OCI-LY3 (cell line): ENCODE data around the gene MRAP2.

ENCODE experiments used
- EZH2phosphoT487 ChIP-seq: fragments of 200-600 bp; shearing (Covaris generic); IDR thresholded peaks from 2 replicates; pipeline ENCODE4 v1.6.1; 2018; ENCODE audit warnings: antibody characterized with exemption, mixed run types, low read depth
- TF ChIP-seq, protein P1 (sequence below): fragments of 200-600, 300-600 bp; sonication (generic); IDR thresholded peaks from 2 replicates; pipeline ENCODE4 v1.5.1; 2014; ENCODE audit warnings: antibody characterized with exemption, low read length, low read depth

DNA sequence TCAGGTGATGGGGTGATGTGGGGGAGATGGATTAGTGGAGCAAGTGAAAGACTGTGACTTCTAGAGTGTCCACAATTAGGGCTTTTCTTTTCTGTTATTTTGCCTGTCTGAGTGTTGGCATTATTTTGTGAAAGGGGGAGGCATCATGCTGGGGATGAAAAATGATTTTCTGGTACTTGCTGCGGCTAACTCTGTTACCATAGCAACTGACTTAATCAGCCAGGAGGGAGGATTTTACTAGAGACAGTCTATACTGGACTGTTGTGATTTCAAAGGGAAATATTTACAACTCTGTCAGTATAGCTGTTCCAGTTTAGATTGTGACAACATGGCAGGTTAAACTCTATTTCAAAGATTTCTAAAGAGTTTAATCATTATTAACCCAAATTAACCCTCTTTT is 30.4 kb upstream of the MRAP2 start:
- TF ChIP-seq, protein P1, sequence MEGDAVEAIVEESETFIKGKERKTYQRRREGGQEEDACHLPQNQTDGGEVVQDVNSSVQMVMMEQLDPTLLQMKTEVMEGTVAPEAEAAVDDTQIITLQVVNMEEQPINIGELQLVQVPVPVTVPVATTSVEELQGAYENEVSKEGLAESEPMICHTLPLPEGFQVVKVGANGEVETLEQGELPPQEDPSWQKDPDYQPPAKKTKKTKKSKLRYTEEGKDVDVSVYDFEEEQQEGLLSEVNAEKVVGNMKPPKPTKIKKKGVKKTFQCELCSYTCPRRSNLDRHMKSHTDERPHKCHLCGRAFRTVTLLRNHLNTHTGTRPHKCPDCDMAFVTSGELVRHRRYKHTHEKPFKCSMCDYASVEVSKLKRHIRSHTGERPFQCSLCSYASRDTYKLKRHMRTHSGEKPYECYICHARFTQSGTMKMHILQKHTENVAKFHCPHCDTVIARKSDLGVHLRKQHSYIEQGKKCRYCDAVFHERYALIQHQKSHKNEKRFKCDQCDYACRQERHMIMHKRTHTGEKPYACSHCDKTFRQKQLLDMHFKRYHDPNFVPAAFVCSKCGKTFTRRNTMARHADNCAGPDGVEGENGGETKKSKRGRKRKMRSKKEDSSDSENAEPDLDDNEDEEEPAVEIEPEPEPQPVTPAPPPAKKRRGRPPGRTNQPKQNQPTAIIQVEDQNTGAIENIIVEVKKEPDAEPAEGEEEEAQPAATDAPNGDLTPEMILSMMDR, result no peak
- no peak for TF ChIP-seq EZH2phosphoT487
